H1 (cell line): Measurements from ENCODE around the gene GLTP. TPM values are rescaled to one million over a fixed set of nuclear protein-coding genes. Genes with fewer than 3 reads are reported as not detected.

Experiments used
- BCL11A ChIP-seq, 2 experiments: IDR thresholded peaks; one replicate each; pipeline ENCODE4 v1.6.1; 2011; ENCODE audit warnings: low read depth in 2 of 2, low read length in 2 of 2, mild to moderate bottlenecking in 2 of 2
- BRCA1 ChIP-seq: IDR thresholded peaks from 2 replicates; pipeline ENCODE4 v1.6.1; 2012; ENCODE audit warnings: low read depth, low read length, improper control_type of control experiment
- CEBPB ChIP-seq: IDR thresholded peaks from 2 replicates; pipeline ENCODE4 v1.6.1; 2012; ENCODE audit warnings: low read depth, low read length
- EP300 ChIP-seq, 2 experiments: IDR thresholded peaks; 1 replicate in 1 of 2; 2 replicates in 1 of 2; pipeline ENCODE4 v1.6.1; 2011 to 2012; ENCODE audit warnings: low read depth in 2 of 2, low read length in 2 of 2, mild to moderate bottlenecking in 2 of 2, borderline replicate concordance in 1 of 2, inconsistent platforms in 1 of 2, moderate library complexity in 1 of 2
- HDAC2 ChIP-seq, 2 experiments: fragments of 300-600 bp in 1 of 2; sonication (generic) in 1 of 2; IDR thresholded peaks; 2 replicates each; pipeline ENCODE4 v1.6.1; 2011 to 2012; ENCODE audit warnings: low read depth in 2 of 2, low read length in 2 of 2, mild to moderate bottlenecking in 2 of 2, moderate library complexity in 2 of 2, borderline replicate concordance in 1 of 2, inconsistent platforms in 1 of 2
- KDM4A ChIP-seq: IDR thresholded peaks from one replicate; pipeline ENCODE4 v1.7.1; 2012; ENCODE audit warnings: low read depth, mild to moderate bottlenecking, moderate library complexity, low read length, inconsistent platforms; ENCODE audit not compliant: severe bottlenecking
- POLR2AphosphoS5 ChIP-seq: IDR thresholded peaks from 2 replicates; pipeline ENCODE4 v1.6.1; 2011; ENCODE audit warnings: low read depth, low read length
- POU5F1 ChIP-seq: IDR thresholded peaks from 2 replicates; pipeline ENCODE4 v1.6.1; 2011; ENCODE audit warnings: low read depth, mild to moderate bottlenecking, low read length, moderate library complexity
- RFX5 ChIP-seq: IDR thresholded peaks from 2 replicates; pipeline ENCODE4 v1.6.1; 2011; ENCODE audit warnings: low read depth, low read length, improper control_type of control experiment, borderline replicate concordance
- SAP30 ChIP-seq: fragments of 300-600 bp; sonication (generic); IDR thresholded peaks from 2 replicates; pipeline ENCODE4 v1.7.1; 2012; ENCODE audit warnings: low read length, moderate library complexity, mild to moderate bottlenecking, inconsistent platforms; ENCODE audit not compliant: insufficient read depth, insufficient replicate concordance
- TAF1 ChIP-seq: IDR thresholded peaks from 2 replicates; pipeline ENCODE4 v1.6.1; 2011; ENCODE audit warnings: mild to moderate bottlenecking, low read depth, low read length
- polyA plus RNA-seq, 7 experiments: library from polyadenylated mRNA; depleted of rRNA in 3 of 7; stranded (reverse) in 5 of 7; unstranded in 2 of 7; fragments of >200 nt in 5 of 7; fragments of 200-250 nt in 2 of 7; gene quantifications; 1 replicate in 5 of 7; 2 replicates in 1 of 7; 4 replicates in 1 of 7; pipeline versions ENCODE4 v1.2.1 to v1.2.3, GENCODE V29; 2011 to 2013; ENCODE audit warnings: missing spikeins in 2 of 7, mixed read lengths in 2 of 7
- total RNA-seq: library from RNA; stranded (reverse); fragmentation: NEBNext Ultra II Directional; extraction: Animal tissue kit (Norgen Biotek cat#: 25700); gene quantifications from 2 replicates; pipeline ENCODE4 v1.2.1, GENCODE V29; 2021

Gene GLTP
- total and polyA plus RNA-seq, 2 of the 8 experiments (the other 6 are each of a cell fraction or from before 2014, with no cell fraction given), result 9.8 to 26.1 TPM

GRCh38 chr12:109844983-109845823 is 35.1 kb downstream of the GLTP start (continued):
- TF ChIP-seq SAP30, result no peak
- TF ChIP-seq POLR2AphosphoS5, result no peak
- TF ChIP-seq RFX5, result no peak
- peak; percentile 26 for TF ChIP-seq KDM4A
- TF ChIP-seq BCL11A (IDR thresholded peaks at IDR 0.05; ENCODE audit: low read depth in 2 of 2, low read length in 2 of 2), result no peak
- TF ChIP-seq CEBPB, result no peak
- no peak for TF ChIP-seq BRCA1
- no peak; a peak in 1 of 3 replicates for TF ChIP-seq EP300 (IDR thresholded peaks at IDR 0.05; ENCODE audit: borderline replicate concordance in 1 of 2, low read depth in 2 of 2, low read length in 2 of 2)
- TF ChIP-seq HDAC2 (IDR thresholded peaks at IDR 0.05; ENCODE audit: borderline replicate concordance in 1 of 2, low read depth in 2 of 2, low read length in 2 of 2), result 0 out of 4 replicates have a peak, but pooled peaks of 1 of the 2 experiments have one; percentile 71
- no peak for TF ChIP-seq TAF1
- no peak for TF ChIP-seq POU5F1
